HG03108 (cell line): ENCODE results near the gene TSSK2.

ENCODE experiments used
- ATAC-seq: cut with Tn5 transposase; IDR thresholded peaks from one replicate; pipeline ENCODE4 v1.9.1; 2021; ENCODE audit warnings: moderate library complexity; ENCODE audit not compliant: unreplicated experiment

The TSSK2 gene

GRCh38 chr22:19179497-19180048, 48.5 kb downstream of the TSSK2 start:
- ATAC-seq: peak; percentile 25

DNA sequence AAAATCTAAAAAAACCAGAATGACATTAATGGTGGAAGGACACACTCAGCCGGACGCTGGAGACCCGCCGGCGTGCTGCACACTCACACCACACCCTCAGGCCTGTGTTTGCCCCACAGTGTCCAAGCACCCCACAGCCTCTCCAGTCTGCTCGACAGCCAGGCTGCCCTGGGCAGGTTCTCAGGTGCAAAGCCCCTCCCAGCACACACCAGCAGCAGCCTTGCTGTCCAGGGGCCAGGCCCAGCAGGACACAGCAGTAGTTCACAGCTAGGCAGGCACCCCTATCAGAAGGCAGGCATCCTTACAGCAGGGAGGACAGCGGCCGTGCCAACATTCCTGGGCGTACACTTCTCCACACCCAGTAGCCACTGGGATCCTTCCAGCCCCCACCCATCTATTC, 49.1 kb downstream of the TSSK2 start:
- no peak for ATAC-seq

DNA sequence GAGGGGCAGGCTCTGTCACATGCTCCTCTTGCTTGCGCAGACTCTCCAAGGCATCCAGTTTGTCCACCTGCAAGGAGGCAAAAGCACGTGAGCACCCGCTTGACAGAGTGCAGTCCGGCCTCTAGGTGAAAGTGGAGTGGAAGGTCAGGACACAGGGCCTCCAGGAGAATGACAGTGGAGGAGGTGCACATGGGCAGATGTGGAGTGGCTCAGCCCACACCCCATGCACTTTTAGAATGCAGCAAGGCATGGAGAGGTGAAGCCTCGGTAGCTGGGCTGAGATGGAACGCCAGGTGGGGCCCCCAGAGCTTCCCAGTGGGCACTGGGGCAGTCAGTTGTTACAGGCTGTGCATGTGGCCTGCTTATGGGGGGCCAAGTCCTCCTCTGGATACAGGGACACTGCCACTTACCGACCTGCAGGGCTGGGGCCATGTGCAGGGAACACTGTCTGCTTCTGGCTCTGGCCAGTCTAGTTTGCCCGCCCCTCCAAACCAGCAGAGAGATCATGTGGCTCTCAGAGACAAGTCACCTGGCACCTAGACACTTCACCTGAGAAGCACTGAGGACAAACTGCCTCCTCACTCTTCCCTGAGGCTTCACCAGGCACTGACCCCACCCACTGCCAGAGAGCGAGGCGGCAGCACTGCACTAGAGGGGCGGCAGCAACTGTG, 49.8 kb downstream of the TSSK2 start:
- ATAC-seq: no peak

- no peak for ATAC-seq
Observed at GRCh38 chr22:19181786-19182471, 50.8 kb downstream of the TSSK2 start.
